HEK293 (cell line): Measurements from ENCODE around the gene PCGF1.
A peak's percentile ranks its signal among the peaks of the same experiment; 100 is the strongest.

Experiments used
- BCL11A ChIP-seq: fragments of 450-650 bp; formaldehyde crosslinking; IDR thresholded peaks from 2 replicates; pipeline ENCODE4 v1.5.1; 2016; ENCODE audit warnings: low read depth, missing biosample characterization, missing genetic modification characterization
- BCL11B ChIP-seq: fragments of 450-650 bp; formaldehyde crosslinking; IDR thresholded peaks from 2 replicates; pipeline ENCODE4 v1.5.1; 2016; ENCODE audit warnings: low read depth, missing biosample characterization, missing genetic modification characterization
- ELK4 ChIP-seq: IDR thresholded peaks from 2 replicates; pipeline ENCODE4 v1.6.1; 2011; ENCODE audit warnings: mild to moderate bottlenecking, low read depth, low read length, borderline replicate concordance
- GFI1B ChIP-seq: fragments of 450-650 bp; formaldehyde crosslinking; IDR thresholded peaks from 2 replicates; pipeline ENCODE4 v1.5.1; 2016; ENCODE audit warnings: missing biosample characterization, missing genetic modification characterization
- GLI2 ChIP-seq: fragments of 450-650 bp; formaldehyde crosslinking; IDR thresholded peaks from 2 replicates; pipeline ENCODE4; 2017; ENCODE audit warnings: missing biosample characterization, missing genetic modification characterization, low read depth, borderline replicate concordance
- HOXD13 ChIP-seq: sonication (generic); formaldehyde crosslinking; IDR thresholded peaks from 2 replicates; pipeline ENCODE4 v1.8.0; 2022; ENCODE audit warnings: missing genetic modification reagents, borderline replicate concordance
- INSM2 ChIP-seq: fragments of 450-650 bp; formaldehyde crosslinking; IDR thresholded peaks from 2 replicates; pipeline ENCODE4 v1.5.1; 2016; ENCODE audit warnings: missing biosample characterization, missing genetic modification characterization
- PATZ1 ChIP-seq: fragments of 450-650 bp; formaldehyde crosslinking; IDR thresholded peaks from 2 replicates; pipeline ENCODE4 v1.5.1; 2016; ENCODE audit warnings: missing biosample characterization, missing genetic modification characterization
- PRDM1 ChIP-seq: fragments of 450-650 bp; formaldehyde crosslinking; IDR thresholded peaks from 2 replicates; pipeline ENCODE4; 2016; ENCODE audit warnings: missing biosample characterization, missing genetic modification characterization
- SCRT2 ChIP-seq: fragments of 450-650 bp; formaldehyde crosslinking; IDR thresholded peaks from 2 replicates; pipeline ENCODE4 v1.5.1; 2016; ENCODE audit warnings: missing biosample characterization, missing genetic modification characterization
- ZBTB1 ChIP-seq: fragments of 450-650 bp; formaldehyde crosslinking; IDR thresholded peaks from 2 replicates; pipeline ENCODE4 v1.5.1; 2016; ENCODE audit warnings: missing biosample characterization, missing genetic modification characterization
- ZBTB17 ChIP-seq: fragments of 450-650 bp; formaldehyde crosslinking; IDR thresholded peaks from 2 replicates; pipeline ENCODE4 v1.5.1; 2016; ENCODE audit warnings: missing biosample characterization, missing genetic modification characterization
- ZBTB21 ChIP-seq: fragments of 450-650 bp; formaldehyde crosslinking; IDR thresholded peaks from 2 replicates; pipeline ENCODE4 v1.5.1; 2017; ENCODE audit warnings: missing biosample characterization, missing genetic modification characterization
- ZFP37 ChIP-seq: fragments of 450-650 bp; formaldehyde crosslinking; IDR thresholded peaks from 2 replicates; pipeline ENCODE4 v1.5.1; 2016; ENCODE audit warnings: missing biosample characterization, missing genetic modification characterization
- ZFP41 ChIP-seq: fragments of 450-650 bp; formaldehyde crosslinking; IDR thresholded peaks from 2 replicates; pipeline ENCODE4 v1.5.1; 2016; ENCODE audit warnings: missing biosample characterization, missing genetic modification characterization, borderline replicate concordance
- ZNF146 ChIP-seq: fragments of 450-650 bp; formaldehyde crosslinking; IDR thresholded peaks from 2 replicates; pipeline ENCODE4 v1.5.1; 2016; ENCODE audit warnings: missing biosample characterization, missing genetic modification characterization
- ZNF175 ChIP-seq: fragments of 450-650 bp; formaldehyde crosslinking; IDR thresholded peaks from 2 replicates; pipeline ENCODE4 v1.5.1; 2016; ENCODE audit warnings: missing biosample characterization, missing genetic modification characterization
- ZNF202 ChIP-seq: fragments of 450-650 bp; formaldehyde crosslinking; IDR thresholded peaks from 2 replicates; pipeline ENCODE4 v1.5.1; 2016; ENCODE audit warnings: missing biosample characterization, missing genetic modification characterization, borderline replicate concordance
- ZNF292 ChIP-seq: fragments of 450-650 bp; formaldehyde crosslinking; IDR thresholded peaks from 2 replicates; pipeline ENCODE4 v1.5.1; 2016; ENCODE audit warnings: low read depth, missing biosample characterization, missing genetic modification characterization, borderline replicate concordance
- ZNF335 ChIP-seq: fragments of 450-650 bp; formaldehyde crosslinking; conservative IDR thresholded peaks from 2 replicates; pipeline ENCODE4 v1.5.1; 2016; ENCODE audit warnings: missing biosample characterization, missing genetic modification characterization
- ZNF362 ChIP-seq: fragments of 450-650 bp; formaldehyde crosslinking; IDR thresholded peaks from 2 replicates; pipeline ENCODE4 v1.5.1; 2016; ENCODE audit warnings: missing biosample characterization, missing genetic modification characterization
- ZNF423 ChIP-seq: fragments of 450-650 bp; formaldehyde crosslinking; IDR thresholded peaks from 2 replicates; pipeline ENCODE4 v1.5.1; 2016; ENCODE audit warnings: missing biosample characterization, missing genetic modification characterization
- ZNF544 ChIP-seq: fragments of 450-650 bp; formaldehyde crosslinking; IDR thresholded peaks from 2 replicates; pipeline ENCODE4 v1.5.0; 2017; ENCODE audit warnings: missing biosample characterization, missing genetic modification characterization
- ZNF549 ChIP-seq: fragments of 450-650 bp; IDR thresholded peaks from 2 replicates; pipeline ENCODE4 v1.5.1; 2018; ENCODE audit warnings: missing biosample characterization, missing genetic modification characterization, mild to moderate bottlenecking, inconsistent platforms, moderate library complexity
- ZNF555 ChIP-seq: fragments of 450-650 bp; formaldehyde crosslinking; conservative IDR thresholded peaks from 2 replicates; pipeline ENCODE4 v1.5.1; 2017; ENCODE audit warnings: missing biosample characterization, mild to moderate bottlenecking, missing genetic modification characterization, inconsistent platforms
- ZNF580 ChIP-seq: fragments of 450-650 bp; formaldehyde crosslinking; IDR thresholded peaks from 2 replicates; pipeline ENCODE4 v1.5.1; 2016; ENCODE audit warnings: missing biosample characterization, missing genetic modification characterization
- ZNF610 ChIP-seq: fragments of 450-650 bp; formaldehyde crosslinking; IDR thresholded peaks from 2 replicates; pipeline ENCODE4 v1.5.1; 2016; ENCODE audit warnings: missing biosample characterization, missing genetic modification characterization, borderline replicate concordance
- ZNF626 ChIP-seq: fragments of 450-650 bp; sonication (Bioruptor Pico); formaldehyde crosslinking; IDR thresholded peaks from 2 replicates; pipeline ENCODE4 v1.5.1; 2018; ENCODE audit warnings: missing biosample characterization, missing genetic modification characterization, inconsistent platforms
- ZNF701 ChIP-seq: fragments of 450-650 bp; formaldehyde crosslinking; IDR thresholded peaks from 2 replicates; pipeline ENCODE4 v1.5.1; 2016; ENCODE audit warnings: missing biosample characterization, missing genetic modification characterization
- ZNF704 ChIP-seq: fragments of 450-650 bp; formaldehyde crosslinking; IDR thresholded peaks from 2 replicates; pipeline ENCODE4 v1.5.1; 2016; ENCODE audit warnings: missing biosample characterization, missing genetic modification characterization
- ZNF768 ChIP-seq: fragments of 450-650 bp; formaldehyde crosslinking; IDR thresholded peaks from 2 replicates; pipeline ENCODE4 v1.5.1; 2018; ENCODE audit warnings: missing biosample characterization, mild to moderate bottlenecking, missing genetic modification characterization
- ZNF785 ChIP-seq: fragments of 450-650 bp; formaldehyde crosslinking; IDR thresholded peaks from 2 replicates; pipeline ENCODE4 v1.5.1; 2016; ENCODE audit warnings: missing biosample characterization, missing genetic modification characterization
- ZXDB ChIP-seq: fragments of 450-650 bp; formaldehyde crosslinking; IDR thresholded peaks from 2 replicates; pipeline ENCODE4 v1.5.1; 2016; ENCODE audit warnings: missing biosample characterization, missing genetic modification characterization

Gene PCGF1

GRCh38 chr2:74507926-74508520 lies 528 bp upstream of the PCGF1 start (continued):
- TF ChIP-seq ZNF555 (tag by site-specific recombination): no peak
- no peak for TF ChIP-seq ZNF626 (tag by site-specific recombination)
- TF ChIP-seq GFI1B (tag by site-specific recombination): no peak
- no peak for TF ChIP-seq ZNF785 (tag by site-specific recombination)
- no peak for TF ChIP-seq ZFP37 (tag by site-specific recombination)
- TF ChIP-seq ZNF423: no peak
- TF ChIP-seq ZNF175 (tag by site-specific recombination): no peak
- TF ChIP-seq ZFP41 (tag by site-specific recombination): no peak
- no peak for TF ChIP-seq HOXD13 (CRISPR knock-in tag)
- TF ChIP-seq ZNF704 (tag by site-specific recombination): no peak
- 0 out of 2 replicates have a peak, but pooled peaks have one; percentile 10 for TF ChIP-seq ZXDB (tag by site-specific recombination)
- peak; percentile 85 for TF ChIP-seq ZBTB17
- TF ChIP-seq SCRT2 (tag by site-specific recombination): no peak
- TF ChIP-seq BCL11B (tag by site-specific recombination): no peak
- no peak for TF ChIP-seq ZNF362 (tag by site-specific recombination)
- no peak for TF ChIP-seq INSM2
- no peak for TF ChIP-seq ZNF549
- no peak for TF ChIP-seq ZBTB1 (tag by site-specific recombination)
- no peak for TF ChIP-seq ZNF701
- TF ChIP-seq PATZ1 (tag by site-specific recombination): peak; percentile 78
- peak; percentile 81 for TF ChIP-seq ZNF335 (tag by site-specific recombination)
- no peak for TF ChIP-seq ZNF768
- no peak for TF ChIP-seq BCL11A (tag by site-specific recombination)
- no peak for TF ChIP-seq ZNF544 (tag by site-specific recombination)
- 0 out of 2 replicates have a peak, but pooled peaks have one; percentile 9 for TF ChIP-seq ZNF580 (tag by site-specific recombination)
- no peak for TF ChIP-seq ZNF146 (tag by site-specific recombination)
- TF ChIP-seq ZBTB21: peak; percentile 20; the same call in 1 of the 2 replicates
- no peak for TF ChIP-seq PRDM1
- no peak for TF ChIP-seq GLI2 (tag by site-specific recombination)
- TF ChIP-seq ZNF202 (tag by site-specific recombination): no peak
- no peak for TF ChIP-seq ZNF292 (tag by site-specific recombination)
- TF ChIP-seq ZNF610 (tag by site-specific recombination): 0 out of 2 replicates have a peak, but pooled peaks have one; percentile 17
- TF ChIP-seq ELK4: no peak
